Esophagus (tissue), 2 donors: ENCODE results near the gene OR5C1. TPM values are rescaled to one million over a fixed set of nuclear protein-coding genes. Genes with fewer than 3 reads are reported as not detected.

Experiments used
- H3K27ac ChIP-seq, 2 donors: one replicate each; pipeline ENCODE4 v1.5.1; 2013; ENCODE audit warnings: low read depth in 2 of 2, mild to moderate bottlenecking in 2 of 2, inconsistent platforms in 1 of 2, low read length in 1 of 2, moderate library complexity in 1 of 2
- H3K27me3 ChIP-seq, 2 donors: one replicate each; pipeline ENCODE4 v1.6.1; 2013; ENCODE audit warnings: low read length in 2 of 2, control low read depth in 1 of 2, mild to moderate bottlenecking in 1 of 2; ENCODE audit not compliant: insufficient read depth in 2 of 2, control insufficient read depth in 1 of 2
- H3K36me3 ChIP-seq, 2 donors: one replicate each; pipeline ENCODE4 v1.6.1; 2013; ENCODE audit warnings: low read length in 1 of 2; ENCODE audit not compliant: control insufficient read depth in 2 of 2, insufficient read depth in 2 of 2
- H3K4me1 ChIP-seq, 2 donors: one replicate each; pipeline ENCODE4 v1.6.1; 2013; ENCODE audit warnings: low read length in 1 of 2; ENCODE audit not compliant: control insufficient read depth in 2 of 2, insufficient read depth in 2 of 2
- H3K4me3 ChIP-seq, 2 donors: one replicate each; pipeline ENCODE4 v1.5.1; 2013; ENCODE audit warnings: low read length in 2 of 2, mild to moderate bottlenecking in 2 of 2, low read depth in 1 of 2, moderate library complexity in 1 of 2
- H3K9me3 ChIP-seq, 2 donors: one replicate each; pipeline ENCODE4 v1.6.1; 2013; ENCODE audit warnings: mild to moderate bottlenecking in 2 of 2, low read depth in 1 of 2, low read length in 1 of 2, moderate library complexity in 1 of 2; ENCODE audit not compliant: control insufficient read depth in 2 of 2, insufficient read depth in 1 of 2
- WGBS, 2 donors: extraction: QIAGEN DNeasy Blood & Tissue Kit; methylation state at CpG; one replicate each; pipeline ENCODE4 v1.1.7; 2013; 5-methylcytosine and 5-hydroxymethylcytosine counted together
- polyA plus RNA-seq, 2 donors: library from polyadenylated mRNA; stranded (reverse); fragments of 200-250 nt; gene quantifications; one replicate each; pipeline ENCODE4 v1.2.3, GENCODE V29; 2013
- donor health status: healthy with polysubstance abuse.
- donor health status: Bipolar disorder and iron deficiency.

Gene OR5C1
- polyA plus RNA-seq, 2 donors, result not detected

- Histone ChIP-seq H3K4me3 (no peak overlapping the region), H3K36me3 (no peaks in the 10 kb centered on the region), H3K27ac (no peak overlapping the region), H3K27me3 (no peaks in the 10 kb centered on the region), H3K9me3 (no peaks in the 10 kb centered on the region), H3K4me1 (no peaks in the 10 kb centered on the region)
- 88 to 97% methylated on average over 4 of the region's 4 CpGs for WGBS, 2 donors
Measured at GRCh38 chr9:122786338-122786737, 2.4 kb upstream of the OR5C1 start.

DNA sequence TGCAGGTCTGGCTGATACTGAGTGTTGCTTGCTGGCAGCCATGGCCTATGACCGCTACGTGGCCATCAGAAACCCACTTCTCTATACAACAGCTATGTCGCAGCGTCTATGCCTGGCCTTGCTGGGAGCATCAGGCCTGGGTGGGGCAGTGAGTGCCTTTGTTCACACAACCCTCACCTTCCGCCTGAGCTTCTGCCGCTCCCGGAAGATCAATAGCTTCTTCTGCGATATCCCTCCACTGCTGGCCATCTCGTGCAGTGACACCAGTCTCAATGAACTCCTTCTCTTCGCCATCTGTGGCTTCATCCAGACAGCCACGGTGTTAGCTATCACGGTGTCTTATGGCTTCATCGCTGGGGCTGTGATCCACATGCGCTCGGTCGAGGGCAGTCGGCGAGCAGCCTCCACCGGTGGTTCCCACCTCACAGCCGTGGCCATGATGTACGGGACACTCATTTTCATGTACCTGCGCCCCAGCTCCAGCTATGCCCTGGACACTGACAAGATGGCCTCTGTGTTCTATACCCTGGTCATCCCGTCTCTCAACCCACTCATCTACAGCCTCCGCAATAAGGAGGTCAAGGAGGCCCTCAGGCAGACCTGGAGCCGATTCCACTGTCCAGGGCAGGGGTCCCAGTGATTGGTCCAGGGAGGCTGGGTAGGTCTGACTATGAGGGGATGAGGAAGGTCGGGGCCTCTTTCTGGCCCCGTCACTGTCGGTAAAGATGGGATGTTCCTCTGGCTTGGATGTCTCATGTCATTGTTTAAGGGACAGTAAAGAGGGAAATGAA, 718 bp downstream of the OR5C1 start:
- 95 to 96% methylated on average over 28 of the region's 28 CpGs for WGBS, 2 donors
- H3K27ac ChIP-seq, result no peak overlapping the region

DNA sequence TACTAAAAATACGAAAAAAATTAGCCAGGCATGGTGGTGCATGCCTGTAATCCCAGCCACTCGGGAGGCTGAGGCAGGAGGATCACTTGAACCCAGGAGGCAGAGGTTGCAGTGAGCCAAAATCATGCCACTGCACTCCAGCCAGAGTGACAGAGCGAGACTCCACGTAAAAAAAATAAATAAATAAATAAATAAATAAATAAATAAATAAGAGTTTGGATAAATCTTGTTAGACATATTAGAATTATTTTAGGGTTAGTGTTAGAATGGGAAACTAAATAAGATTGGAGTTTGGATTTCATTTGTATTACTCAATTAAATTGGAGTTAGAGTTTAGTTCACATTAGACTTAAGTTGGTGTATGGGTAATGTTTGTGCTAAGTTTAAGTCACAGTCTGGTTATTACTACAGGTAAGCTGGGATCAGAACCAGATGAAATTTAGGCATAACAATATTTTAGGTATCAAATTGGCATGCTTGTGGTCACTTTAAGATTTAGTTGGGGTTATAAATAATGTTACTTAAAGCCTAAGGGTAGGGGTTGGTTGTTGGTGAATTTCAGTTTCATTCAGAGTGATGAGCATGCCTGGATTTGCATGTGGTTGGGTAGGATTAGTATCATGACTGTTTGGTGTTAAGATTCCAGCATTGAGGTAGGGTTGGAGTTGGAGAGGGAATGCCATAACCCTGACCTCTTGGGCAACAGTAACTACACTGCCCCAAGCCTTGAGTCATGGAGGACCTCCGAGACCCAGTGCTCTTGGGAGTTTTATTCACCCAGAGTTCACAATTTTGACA, 3.3 kb downstream of the OR5C1 start:
- Histone ChIP-seq H3K4me3 (no peak overlapping the region), H3K36me3 (no peaks in the 10 kb centered on the region), H3K27ac (no peak overlapping the region), H3K4me1 (no peaks in the 10 kb centered on the region), H3K9me3 (no peaks in the 10 kb centered on the region), H3K27me3 (no peaks in the 10 kb centered on the region)
- 83 to 91% methylated on average over 5 of the region's 5 CpGs for WGBS, 2 donors

More for the DNA sequence above, 718 bp downstream of the OR5C1 start:
- Histone ChIP-seq H3K4me3 (no peak overlapping the region), H3K4me1 (no peaks in the 10 kb centered on the region), H3K9me3 (no peaks in the 10 kb centered on the region), H3K27me3 (no peaks in the 10 kb centered on the region), H3K36me3 (no peaks in the 10 kb centered on the region)

DNA sequence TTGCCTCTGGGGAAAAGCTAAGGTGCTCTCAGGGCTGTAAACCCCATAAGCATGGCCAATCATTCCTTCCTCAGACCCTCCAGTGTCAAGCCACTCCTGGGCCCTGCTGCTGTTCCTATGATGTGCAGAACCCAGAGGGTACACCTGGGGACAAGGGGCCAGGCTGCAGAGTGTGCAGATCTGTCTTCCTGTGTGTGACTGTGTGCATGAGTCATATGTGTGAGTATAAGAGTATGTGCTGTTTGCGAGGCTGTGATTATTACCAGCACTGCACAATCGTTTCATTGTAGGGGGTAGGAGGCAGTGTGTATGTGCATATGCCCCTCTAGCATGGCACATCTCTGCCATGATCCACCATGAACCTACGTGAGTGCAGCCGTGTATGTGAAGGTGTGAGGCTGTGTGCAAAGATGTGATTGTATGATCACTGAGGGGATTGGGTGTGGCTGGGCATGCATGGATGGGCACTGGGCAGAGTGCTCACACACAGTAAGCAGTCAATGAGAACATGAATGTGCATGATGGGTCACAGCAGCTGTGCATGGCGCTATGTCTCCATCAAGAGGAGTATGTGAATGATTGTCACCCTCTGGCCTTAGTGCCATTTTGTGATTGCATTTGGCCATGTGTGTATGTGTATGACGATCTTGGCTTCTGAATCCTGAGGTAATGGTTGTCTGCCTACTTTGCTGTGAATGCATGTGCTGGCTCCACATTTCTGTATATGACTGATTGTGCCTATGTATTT, 8.8 kb downstream of the OR5C1 start:
- whole genome bisulfite sequencing, 2 donors, result 77 to 80% methylated on average over 6 of the region's 6 CpGs
- Histone ChIP-seq H3K4me3 (no peak overlapping the region), H3K27ac (no peak overlapping the region), H3K36me3 (no peaks in the 10 kb centered on the region), H3K4me1 (no peaks in the 10 kb centered on the region), H3K27me3 (no peaks in the 10 kb centered on the region), H3K9me3 (no peaks in the 10 kb centered on the region)

- H3K4me3 ChIP-seq, result no peak within 1 kb of the TSS
- no peaks in the 10 kb centered on the region for H3K4me1 ChIP-seq
- WGBS, 2 donors, result 94 to 95% methylated on average over 30 of the region's 30 CpGs
- no peaks in the 10 kb centered on the region for H3K27me3 ChIP-seq
- H3K27ac ChIP-seq, result no peak within 1 kb of the TSS
- H3K36me3 ChIP-seq, result no peaks in the 10 kb centered on the region
- no peaks in the 10 kb centered on the region for H3K9me3 ChIP-seq
Measured at GRCh38 chr9:122800066-122801060, 11.6 kb downstream of the OR5C1 start, which contains the start of gene OR1K1. Gene OR1K1, plus strand, starts transcription at chr9:122800123. Its CDS starts 0 bp downstream, at chr9:122800123.

DNA sequence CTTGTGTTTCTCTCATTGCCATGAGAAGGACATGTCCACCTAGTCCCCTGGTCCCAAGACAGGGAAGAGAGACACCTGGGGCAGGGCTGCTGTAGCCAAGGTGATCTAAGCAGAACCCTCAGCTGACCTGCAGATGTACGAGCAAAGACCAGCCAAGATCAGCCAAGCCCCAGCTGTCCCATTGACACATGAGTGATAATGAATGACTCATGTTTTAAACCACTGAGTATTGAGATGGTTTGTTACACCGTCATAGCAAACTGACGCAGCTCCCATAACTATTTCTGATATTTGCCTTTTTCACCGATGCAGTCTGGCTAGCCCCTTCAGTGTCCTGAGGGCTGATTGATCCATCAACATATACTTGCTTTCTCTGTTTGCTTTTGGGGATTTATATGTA, 17.9 kb downstream of the OR5C1 start:
- Histone ChIP-seq H3K4me1 (peaks cover 0 to 6% of the 10 kb centered on the region in 2 donors), H3K9me3 (no peaks in the 10 kb centered on the region), H3K36me3 (no peaks in the 10 kb centered on the region), H3K4me3 (no peak overlapping the region), H3K27me3 (no peaks in the 10 kb centered on the region), H3K27ac (no peak overlapping the region)
- WGBS, 2 donors, result 78 to 87% methylated on average over 4 of the region's 4 CpGs

DNA sequence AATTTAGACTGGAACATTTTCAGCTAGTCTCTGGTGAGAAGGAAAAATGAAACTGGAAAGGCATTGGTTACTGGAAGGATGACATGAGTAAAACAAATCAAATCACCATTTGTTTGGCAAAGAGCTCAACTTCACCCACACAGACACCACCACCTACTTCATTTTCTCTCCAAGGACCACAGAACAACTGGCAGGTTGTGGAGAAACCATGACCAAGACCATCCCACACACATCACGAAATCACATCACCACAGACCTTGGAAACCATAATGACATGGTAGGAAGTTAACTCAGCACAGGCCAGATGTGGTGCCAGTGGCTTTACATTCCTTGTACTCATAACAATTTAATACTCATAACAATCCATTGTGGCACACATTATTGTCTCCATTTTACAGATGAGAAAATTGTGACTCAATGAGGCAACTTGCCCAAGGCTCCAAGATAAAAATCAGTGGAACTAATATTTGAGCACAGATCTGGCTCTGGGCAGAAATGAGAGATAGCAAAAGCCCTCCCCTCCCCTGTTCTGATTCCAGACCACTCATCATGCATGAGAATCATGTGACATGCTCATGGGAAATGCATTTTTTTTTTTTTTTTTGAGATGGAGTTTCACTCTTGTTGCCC, 18.7 kb downstream of the OR5C1 start:
- no peak overlapping the region for H3K4me3 ChIP-seq
- H3K4me1 ChIP-seq, result peaks cover 0 to 6% of the 10 kb centered on the region in 2 donors
- 76 to 80% methylated on average over 1 of the region's 1 CpG for WGBS, 2 donors
- no peaks in the 10 kb centered on the region for H3K36me3 ChIP-seq
- no peaks in the 10 kb centered on the region for H3K27me3 ChIP-seq
- no peaks in the 10 kb centered on the region for H3K9me3 ChIP-seq
- H3K27ac ChIP-seq, result no peak overlapping the region

DNA sequence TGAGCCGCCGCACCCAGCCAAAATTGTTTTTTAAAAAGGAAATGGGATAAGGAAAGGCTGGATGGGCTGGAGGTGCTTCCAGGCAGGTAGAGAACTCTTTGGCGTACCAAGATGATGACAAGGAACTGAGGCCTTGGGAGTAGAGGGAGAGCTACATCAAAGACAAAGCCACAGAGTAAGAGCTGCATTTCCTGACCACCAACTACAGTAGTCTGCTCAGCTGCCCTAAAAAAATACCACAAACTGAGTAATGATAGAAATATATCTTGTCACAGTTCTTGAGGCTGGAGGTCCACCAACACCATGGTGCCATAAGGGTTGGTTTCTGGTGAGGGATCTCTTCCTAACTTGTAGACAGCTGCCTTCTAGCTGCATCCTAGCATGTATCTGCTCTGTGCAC, 19.4 kb downstream of the OR5C1 start:
- Histone ChIP-seq H3K9me3 (no peaks in the 10 kb centered on the region), H3K27me3 (no peaks in the 10 kb centered on the region), H3K27ac (no peak overlapping the region), H3K36me3 (no peaks in the 10 kb centered on the region), H3K4me1 (peaks cover 0 to 6% of the 10 kb centered on the region in 2 donors), H3K4me3 (no peak overlapping the region)
- 93% methylated on average over 3 of the region's 3 CpGs for WGBS, 2 donors
